GM19043 (cell line): ENCODE results near the gene SPATC1L.

Source experiments
- ATAC-seq: cut with Tn5 transposase; IDR thresholded peaks from one replicate; pipeline ENCODE4 v1.9.1; 2021; ENCODE audit warnings: low read depth; ENCODE audit not compliant: unreplicated experiment

SPATC1L gene

DNA sequence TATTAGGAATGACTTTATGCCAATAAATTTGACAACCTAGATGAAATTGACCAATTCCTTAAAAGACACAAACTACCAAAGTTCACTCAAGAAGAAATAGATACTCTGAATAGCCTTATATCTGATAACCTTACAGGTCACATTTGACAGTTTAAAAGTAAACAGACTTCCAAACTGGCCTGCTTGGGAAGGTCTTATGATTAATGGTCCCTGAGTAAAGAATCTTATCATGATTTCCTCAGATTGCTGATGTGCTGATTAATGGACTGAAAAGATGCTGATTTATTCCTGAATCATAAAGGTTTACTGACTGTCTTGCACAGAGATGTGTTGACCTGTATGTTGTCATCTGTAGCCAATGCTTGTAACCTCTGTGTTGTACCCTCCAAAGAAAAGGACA lies 19.2 kb downstream of the SPATC1L start:
- no peak for ATAC-seq

DNA sequence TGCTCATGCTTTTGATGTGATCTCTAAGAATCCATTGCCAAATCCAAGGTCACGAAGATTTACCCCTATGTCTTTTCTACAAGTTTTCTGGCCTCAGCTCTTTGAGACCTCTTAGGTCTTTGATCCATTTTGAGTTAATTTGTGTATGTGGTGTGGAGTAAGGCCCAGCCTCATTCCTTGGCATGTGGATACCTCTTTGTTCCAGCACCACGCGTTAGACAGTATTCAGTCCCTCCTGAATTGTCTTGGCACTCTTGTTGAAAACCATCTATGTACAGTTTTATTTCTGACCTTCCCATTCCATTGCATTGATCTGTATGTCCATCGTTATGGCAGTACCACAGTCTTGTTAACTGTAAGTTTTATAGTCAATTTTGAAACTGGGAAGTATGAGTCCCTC lies 20.9 kb downstream of the SPATC1L start:
- ATAC-seq = no peak

DNA sequence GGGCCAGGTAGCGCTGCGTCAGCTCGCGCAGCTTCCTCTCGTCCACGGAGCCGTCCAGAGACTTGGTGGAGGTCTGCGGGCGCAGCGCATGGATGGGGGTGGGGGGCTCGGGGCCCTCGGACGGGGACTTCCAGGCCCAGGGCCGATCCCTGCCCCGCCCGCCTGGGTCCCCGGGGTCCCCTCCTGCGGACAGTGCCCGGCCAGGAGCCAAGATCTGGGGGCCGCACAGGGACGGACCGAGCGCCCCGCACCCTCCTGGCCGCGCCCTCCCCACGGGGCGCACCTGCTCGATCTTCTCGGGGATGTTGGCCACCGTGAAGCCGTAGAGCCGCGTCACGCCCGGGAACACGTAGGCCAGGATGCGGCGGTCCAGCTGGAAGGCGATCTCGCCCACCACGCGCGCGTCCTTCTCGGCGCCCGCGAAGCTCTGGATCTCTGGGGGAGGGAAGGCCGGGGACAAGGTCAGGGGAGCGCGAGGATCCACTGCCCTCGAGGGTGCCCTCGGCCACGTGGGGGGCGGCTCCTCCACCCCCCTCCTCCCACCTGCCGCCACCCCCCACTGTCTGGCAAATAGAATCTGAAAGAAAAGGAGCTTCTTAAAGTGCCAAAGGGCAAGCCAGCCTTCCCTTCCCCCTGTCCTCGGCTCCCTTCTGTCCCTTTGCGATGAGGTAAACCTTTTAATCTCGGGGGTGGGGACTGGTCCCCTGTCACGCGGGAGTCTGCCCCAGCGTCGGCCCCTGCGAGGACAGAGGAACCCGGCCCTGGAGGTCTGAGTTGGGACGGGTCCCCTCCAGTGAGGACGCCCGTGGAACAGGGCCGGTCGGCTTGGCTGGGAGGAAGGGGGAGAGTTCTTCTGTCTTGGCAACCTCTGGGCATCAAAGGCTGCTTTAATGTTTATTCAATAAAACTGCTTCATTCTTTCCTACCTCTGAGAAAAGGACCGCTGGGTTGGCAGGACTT lies 22.3 kb downstream of the SPATC1L start:
- ATAC-seq = no peak

DNA sequence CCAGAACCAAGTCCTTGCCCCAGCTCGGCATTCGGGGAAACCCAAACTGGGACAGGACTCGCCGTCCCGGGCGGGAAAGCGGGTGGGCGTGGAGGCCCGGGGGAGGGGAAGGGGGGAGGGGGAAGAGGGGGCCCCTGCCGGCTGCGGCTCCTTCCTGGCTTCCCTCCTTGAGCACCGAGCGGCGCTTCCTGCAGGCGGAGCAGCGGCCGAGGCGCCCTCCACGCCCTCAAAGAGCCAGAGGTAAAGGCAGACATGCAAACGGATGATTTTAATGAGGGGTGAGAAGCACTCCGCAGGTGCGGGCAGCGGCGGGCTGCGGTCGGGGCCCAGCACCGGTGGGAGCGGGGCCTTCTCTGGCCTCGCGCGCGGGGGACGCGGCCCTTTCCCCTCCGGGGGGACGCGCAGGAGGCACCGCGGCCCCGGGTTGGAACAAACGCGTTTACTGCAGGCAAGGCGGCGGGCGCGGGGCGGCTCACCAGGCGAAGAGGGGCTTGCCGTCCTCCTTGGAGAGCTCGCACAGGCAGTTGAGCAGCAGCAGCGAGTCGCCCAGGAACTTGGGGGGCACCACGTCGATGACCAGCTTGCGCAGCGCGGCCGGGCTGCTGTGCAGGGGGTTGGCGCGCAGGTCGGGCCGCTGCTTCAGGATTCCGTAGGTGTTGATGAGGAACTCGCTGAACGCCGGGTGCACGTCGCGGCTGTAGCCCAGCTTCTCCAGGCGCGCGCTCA lies 23.2 kb downstream of the SPATC1L start:
- ATAC-seq = no peak

DNA sequence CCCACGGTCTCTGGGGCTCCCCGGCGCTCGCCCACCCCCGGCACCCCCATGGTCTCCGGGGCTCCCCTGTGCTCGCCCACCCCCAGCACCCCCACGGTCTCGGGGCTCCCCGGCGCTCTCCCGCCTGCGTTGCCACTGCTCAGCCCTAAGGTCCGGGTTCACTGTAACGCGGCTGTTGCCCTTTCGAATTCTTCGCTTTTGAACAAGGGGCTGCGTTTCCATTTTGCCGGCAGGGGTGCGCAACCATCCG lies 23.7 kb downstream of the SPATC1L start:
- no peak for ATAC-seq

DNA sequence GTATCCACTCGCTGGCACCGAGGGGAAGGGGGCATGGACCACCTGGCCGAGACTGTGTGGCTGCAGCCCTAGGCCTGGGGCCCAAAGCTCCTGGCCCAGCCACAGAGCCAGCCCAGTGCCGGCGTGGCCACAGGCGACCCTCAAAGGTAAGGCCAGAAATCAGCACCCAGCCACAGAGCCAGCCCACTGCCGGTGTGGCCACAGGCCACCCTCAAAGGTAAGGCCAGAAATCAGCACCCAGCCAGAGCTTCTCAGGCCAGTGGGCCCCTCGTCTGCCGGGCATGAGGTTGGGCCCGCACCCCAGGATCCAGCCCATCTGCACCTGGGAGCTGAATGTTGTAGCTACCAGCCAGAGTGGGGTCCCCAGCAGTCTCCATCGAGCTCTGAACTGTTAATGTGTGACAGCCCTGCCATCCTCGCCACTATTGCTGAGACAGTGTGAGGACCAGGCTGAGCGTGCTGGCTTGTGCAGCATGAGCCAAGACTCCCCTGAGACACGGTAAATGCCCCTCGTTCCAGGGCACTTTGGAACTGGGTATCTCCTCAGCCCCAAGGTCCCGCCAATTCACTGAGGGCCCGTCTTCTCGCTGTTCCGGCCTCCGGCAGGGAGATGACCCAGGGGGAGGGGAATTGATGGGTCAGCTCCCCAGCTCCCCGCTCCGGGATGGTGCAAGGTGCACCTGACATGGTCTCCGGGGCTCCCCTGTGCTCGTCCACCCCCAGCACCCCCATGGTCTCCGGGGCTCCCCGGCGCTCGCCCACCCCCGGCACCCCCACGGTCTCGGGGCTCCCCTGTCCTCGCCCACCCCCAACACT lies 24.2 kb downstream of the SPATC1L start:
- ATAC-seq = no peak

DNA sequence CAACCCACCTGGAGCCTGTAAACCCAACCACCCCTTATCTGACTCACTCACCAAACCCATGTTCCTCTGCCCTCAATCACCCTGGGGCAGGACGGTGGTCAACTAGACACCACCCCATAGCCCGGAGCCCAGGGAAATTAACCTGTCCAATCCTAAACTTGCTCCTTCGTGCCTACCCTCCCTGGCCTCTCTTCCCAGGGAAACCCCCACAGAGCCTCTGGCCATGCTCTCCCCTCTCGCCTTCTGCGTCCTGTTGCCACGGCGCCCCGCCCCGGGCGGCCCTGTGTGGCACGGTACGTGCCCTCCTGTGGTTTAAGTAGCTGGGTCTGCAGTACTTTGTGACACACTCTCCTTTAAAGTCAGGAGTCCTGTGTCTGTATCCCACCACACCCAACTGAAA lies 24.9 kb downstream of the SPATC1L start:
- no peak for ATAC-seq

DNA sequence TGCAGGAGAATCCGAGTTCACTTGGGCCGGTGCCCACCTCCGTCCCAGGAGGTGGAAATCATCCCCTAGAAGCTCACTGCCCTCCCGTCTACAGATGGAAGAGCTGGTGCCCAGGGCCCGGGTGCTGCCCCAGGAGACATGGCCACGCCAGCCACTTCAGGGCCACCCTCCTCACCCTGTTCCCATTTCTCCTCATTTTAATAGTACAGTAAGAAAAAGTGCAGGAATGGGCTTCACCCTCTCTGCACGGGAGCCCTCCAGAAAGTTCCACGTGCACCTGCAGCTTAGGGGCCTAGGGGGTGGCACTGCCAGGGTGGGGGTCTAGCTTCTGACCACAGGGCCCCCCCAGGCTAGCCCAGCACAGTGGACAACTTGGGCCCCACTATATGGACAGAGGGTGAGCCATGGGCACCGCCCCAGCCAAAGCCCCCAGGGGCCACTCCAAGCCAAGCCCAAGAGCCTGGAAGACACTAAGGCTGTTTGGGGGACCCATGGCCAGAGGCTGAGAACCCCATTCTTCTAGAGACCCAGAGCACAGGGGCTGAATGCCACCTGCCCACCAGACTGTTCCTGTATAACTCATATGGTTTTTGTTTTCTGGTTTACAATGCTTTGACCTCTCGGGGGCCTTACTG lies 25.5 kb downstream of the SPATC1L start:
- no peak for ATAC-seq

DNA sequence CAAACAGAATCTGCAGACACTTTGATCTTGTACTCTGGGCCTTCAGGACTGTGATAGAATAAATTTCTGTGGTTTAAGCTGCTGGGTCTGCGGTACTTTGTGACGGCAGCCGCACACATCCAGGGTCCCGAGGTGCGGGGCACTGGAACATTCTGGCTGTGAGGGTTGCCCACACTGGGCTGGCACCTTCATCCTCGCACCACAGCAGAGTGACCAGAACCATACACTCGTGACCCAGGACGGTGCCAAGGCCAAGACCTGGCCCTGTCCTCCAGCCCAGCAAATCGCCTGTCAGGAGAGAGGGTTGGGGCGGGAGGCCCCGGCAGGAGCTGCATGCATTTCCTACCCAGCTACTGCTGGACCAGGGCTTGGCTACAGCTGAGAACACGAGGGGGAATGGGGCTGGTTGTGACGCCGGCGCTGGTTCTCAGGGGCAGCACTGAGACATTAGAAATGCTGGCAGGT lies 26.2 kb downstream of the SPATC1L start:
- ATAC-seq = no peak

DNA sequence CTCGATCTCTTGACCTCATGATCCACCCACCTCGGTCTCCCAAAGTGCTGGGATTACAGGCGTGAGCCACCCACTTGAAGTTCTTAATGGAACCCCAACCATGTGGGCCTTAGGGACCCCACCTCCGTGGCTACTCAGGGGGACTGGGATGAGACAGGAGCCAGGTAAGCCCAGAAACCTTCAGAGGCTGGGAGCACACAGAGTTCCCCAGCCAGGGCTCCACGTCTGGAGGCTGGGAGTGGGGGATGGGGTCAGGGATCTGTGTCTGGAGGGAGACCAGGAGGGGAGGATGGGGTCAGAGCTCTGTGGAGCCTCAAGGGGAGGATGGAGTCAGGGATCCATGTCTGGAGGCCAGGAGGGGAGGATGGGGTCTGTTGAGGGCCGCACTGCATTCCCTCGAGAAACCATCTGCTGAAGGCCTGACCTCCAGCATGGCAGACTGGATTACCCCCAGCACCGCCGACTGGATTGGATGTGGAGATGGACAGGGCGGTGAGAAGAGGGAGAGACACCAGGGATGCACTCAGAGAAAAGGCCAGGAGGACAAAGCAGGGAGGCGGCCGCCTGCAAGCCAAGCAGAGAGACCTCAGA lies 26.8 kb downstream of the SPATC1L start:
- no peak for ATAC-seq

DNA sequence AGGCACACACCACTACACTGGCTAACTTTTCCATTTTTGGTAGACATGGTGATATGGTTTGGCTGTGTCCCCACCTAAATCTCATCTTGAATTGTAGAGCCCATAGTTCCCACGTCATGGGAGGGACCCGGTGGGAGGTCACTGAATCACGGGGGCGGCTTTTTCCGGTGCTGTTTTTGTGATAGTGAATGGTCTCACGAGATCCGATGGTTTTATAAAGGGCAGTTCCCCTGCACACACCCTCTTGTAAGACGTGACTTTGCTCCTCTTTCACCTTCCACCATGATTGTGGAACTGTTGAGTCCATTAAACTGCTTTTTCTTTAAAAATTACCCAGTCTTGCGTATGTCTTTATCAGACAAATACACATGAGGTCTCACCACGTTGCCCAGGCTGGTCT lies 27.6 kb downstream of the SPATC1L start:
- no peak for ATAC-seq

DNA sequence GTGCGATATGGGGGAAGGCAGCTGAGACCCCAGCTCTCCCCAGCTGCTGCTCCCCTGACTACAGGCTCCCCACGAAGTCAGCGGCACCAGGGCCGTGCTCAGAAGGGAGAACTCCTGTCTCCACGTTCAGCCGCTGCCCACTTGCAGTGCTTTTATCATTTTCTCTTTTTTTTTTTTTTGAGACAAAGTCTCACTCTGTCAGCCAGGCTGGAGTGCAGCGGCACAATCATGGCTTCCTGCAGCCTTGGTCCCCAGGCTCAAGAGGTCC lies 27.9 kb downstream of the SPATC1L start:
- no peak for ATAC-seq

DNA sequence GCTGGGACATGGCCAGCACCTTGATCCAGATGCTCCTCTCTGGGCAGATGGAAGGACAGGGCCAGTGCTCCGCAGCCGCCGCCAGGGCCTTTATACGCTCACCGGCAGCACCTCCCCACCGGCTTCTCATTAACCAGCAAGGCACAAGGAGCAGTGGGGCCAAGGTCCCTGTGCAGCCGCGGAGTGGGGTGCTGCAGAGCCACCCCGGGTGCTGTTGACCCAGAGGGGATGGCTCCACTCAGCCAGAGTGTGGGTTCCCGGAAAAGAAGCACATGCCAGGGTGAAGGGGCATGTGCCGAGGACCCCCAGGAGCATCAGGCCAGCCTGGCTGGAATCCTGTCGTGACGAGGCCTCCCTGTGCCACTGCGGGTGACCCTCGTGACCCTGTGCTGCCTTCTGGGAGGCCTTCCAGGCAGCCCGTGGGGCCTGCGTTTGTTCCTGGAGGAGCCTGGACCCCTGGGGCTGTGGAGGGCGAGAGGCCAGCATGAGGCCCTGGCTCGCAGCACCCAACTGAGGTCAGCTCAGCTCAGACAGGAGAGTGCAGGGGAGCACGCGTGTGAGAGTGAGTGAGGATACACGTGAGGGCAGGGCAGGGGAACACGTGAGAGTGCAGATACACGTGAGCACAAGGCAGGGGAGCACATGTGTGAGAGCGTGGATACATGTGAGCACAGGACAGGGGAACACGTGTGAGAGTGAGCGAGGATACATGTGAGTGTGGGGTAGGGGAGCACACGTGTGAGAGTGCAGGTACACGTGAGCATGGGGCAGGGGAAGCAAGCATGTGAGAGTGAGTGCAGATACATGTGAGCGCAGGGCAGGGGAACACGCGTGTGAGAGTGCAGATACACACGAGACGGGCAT lies 28.5 kb downstream of the SPATC1L start, which contains the start of gene FTCD:
Gene FTCD (minus strand): TSS at position 66 of the 864 bp plus-strand sequence. CDS start 56 bp downstream, at position 10.
- ATAC-seq = no peak

DNA sequence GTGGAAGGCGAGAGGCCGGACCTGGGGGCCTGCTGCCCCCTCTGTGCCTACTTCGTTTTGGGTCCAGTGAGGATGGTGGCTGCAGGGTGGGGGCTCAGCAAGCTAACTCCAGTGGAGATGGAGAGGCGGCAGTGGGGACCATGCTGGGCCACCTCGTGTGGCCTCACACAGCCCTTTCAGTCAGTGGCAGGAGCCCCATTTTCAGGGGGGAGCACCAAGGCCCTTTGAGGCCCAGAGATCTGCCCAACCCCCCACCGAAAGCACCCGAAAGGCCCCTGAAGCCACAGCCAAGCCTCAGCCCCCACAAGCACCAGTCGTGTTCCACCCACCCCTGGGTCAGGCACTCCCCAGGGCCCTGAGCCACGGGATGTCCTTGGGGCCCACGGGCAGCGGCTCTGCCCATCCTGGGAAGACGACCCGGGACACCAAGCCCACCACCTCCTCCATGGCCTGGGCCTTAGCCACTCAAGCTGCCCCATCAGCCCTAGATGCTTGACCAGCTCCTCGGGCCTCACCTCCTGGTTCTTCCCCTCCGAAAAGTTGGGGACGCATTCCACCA lies 29.2 kb downstream of the SPATC1L start:
- no peak for ATAC-seq

DNA sequence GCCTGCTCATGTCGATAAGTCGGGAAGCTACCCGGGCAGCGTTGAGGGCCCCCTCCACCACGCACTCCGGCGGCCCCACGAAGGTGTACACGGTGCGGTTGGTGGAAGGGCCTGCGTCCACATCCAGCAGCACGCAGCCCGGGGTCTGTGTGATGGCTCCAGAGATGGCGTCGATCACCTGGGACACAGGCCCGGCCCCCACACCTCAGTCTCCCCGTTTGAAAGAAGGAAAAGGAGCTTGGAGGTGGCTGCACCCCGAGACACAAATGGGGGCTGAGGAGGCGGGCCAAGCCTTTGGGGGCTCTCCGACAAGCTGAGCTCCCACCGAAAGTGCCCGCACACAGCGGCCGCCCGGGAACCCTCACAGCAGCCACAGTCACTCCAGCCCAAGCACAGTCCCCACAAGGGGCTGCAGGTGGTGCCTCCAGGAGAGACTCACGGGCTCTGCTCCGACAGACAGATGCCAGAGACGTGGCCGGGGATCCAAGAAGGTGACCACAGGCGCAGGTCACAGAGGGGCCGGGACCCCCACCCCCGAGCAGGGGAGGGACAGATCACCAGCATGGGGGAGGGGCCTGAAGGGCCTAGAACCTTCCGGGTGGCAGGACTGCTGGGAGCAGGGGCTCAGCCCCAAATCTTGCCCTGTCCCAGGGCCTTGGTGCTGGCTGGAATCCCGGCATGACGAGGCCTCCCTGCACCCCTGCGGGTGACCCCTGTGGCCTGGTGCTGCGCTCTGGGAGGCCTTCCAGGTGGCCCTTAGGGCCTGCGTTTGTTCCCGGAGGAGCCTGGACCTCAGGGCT lies 29.9 kb downstream of the SPATC1L start:
- no peak for ATAC-seq

DNA sequence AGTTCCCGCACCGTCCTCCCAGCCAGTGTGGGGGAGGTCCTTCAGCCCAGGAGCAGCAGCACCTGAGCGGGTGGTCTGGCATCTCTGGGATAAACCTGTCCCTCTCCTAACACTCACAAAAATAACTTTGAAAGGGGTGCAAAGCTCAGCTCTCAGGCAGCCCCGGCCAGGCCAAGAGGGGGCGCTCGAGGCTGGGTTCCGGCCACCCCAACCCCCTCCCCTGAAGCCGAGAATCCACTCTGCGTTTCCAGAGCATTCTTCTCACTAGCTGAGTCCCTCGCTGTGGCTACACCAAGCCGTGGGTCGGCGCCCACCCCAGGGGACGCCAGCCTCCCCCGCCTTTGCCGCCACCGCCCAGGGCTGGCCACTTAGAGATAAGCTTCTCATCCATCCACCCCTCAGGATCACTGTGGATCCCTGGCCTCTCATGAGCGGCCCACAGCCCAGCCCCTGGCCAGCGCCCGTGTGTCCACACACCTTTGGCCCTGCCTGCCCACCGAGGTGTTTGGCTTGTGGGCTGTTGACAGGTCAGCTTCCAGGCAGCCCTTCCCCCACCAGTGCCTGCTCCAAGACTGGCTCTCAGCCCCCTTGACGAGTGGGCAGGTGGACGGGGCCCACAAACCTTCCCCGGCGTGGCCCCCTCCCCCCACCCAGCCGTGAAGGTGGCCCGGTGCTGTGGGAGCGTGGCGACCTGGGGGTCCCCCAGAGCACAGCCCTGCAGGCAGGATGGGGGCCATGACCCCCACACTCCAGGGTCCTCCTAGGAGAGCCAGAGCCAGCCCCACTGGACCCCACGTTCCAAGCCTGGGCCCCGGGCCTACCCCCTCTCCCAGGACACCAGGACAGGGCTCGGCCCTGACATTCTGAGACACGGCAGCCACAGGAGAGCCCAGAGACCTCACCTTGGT lies 30.8 kb downstream of the SPATC1L start:
- no peak for ATAC-seq

DNA sequence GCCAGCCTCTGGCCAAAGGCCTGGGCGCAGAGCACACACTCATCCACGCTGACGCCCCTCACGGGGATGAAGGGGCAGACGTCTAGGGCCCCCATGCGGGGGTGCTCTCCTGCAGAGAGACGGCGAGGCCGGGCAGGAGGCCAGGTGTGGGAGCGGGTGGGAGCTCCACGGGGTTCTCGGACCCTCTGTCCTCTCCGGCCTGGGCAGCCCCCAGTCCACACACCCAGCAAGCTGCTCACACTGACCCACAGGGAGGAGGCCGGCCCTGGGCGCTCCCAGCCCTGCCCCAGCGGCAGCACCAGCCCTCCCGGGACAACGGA lies 31.4 kb downstream of the SPATC1L start:
- no peak for ATAC-seq
